HepG2 (cell line): ENCODE results near the gene KSR1. TPM values are rescaled to one million over a fixed set of nuclear protein-coding genes. Genes with fewer than 3 reads are reported as not detected.

Source experiments
- ATAC-seq: fragments of 200-7000 bp; cut with Tn5 transposase; 3 replicates; pipeline ENCODE4 v1.9.1; 2020; ENCODE audit warnings: mild to moderate bottlenecking, moderate library complexity
- BruUV-seq: library from RNA; stranded (reverse); fragments of 400-500 nt; replicated peaks from 2 replicates; lab custom pipeline; 2021; lab: Mats Ljungman, UMichigan
- CTCF ChIA-PET: fragments of 300-600 bp; formaldehyde crosslinking; extraction: SDS; loops from one replicate; lab custom pipeline; 2021; ENCODE audit warnings: low total read pairs, inconsistent platforms, low intra/inter-chr PET ratio; lab: Yijun Ruan, JAX
- POLR2A ChIA-PET: fragments of 350-600 bp; sonication (Branson Sonifier 250); formaldehyde crosslinking; loops from one replicate; lab custom pipeline; 2020; ENCODE audit warnings: antibody characterized with exemption, inconsistent platforms; lab: Yijun Ruan, JAX
- DNase-seq: peaks from one replicate; pipeline ENCODE4 v3.0.0-alpha.2; 2015; ENCODE audit warnings: low spot score
- FAIRE-seq: peaks from 3 replicates; lab custom pipeline; 2011; peaks lifted over from hg19 to GRCh38; lab: Jason Lieb, UNC
- H2AFZ ChIP-seq: one replicate; pipeline ENCODE4 v1.6.1; 2011; ENCODE audit warnings: low read length, inconsistent platforms
- H3K27ac ChIP-seq: fragments of 300-600 bp; 3 replicates; pipeline ENCODE4 v1.8.0; 2011; ENCODE audit warnings: mixed run types, mild to moderate bottlenecking, mixed read lengths, low read length, inconsistent platforms; ENCODE audit not compliant: insufficient read depth; ENCODE audit errors: extremely low read length
- H3K27me3 ChIP-seq, 2 experiments: fragments of 200-600 bp in 1 of 2; 2 replicates in 1 of 2; 3 replicates in 1 of 2; pipeline versions ENCODE4 v1.6.0 to v1.8.0; 2011; ENCODE audit warnings: low read length in 2 of 2, mild to moderate bottlenecking in 2 of 2, moderate library complexity in 2 of 2, inconsistent platforms in 1 of 2; ENCODE audit not compliant: insufficient read depth in 2 of 2, control insufficient read depth in 1 of 2
- H3K36me3 ChIP-seq, 2 experiments: fragments of 200-600 bp in 1 of 2; replicated peaks in 1 of 2; 2 replicates in 1 of 2; 3 replicates in 1 of 2; pipeline versions ENCODE4 v1.5.1 to v1.8.0; 2011; ENCODE audit warnings: low read length in 2 of 2, inconsistent platforms in 1 of 2; ENCODE audit not compliant: insufficient read depth in 2 of 2, control insufficient read depth in 1 of 2
- H3K4me1 ChIP-seq: 2 replicates; pipeline ENCODE4 v1.5.1; 2012; ENCODE audit warnings: low read length, inconsistent platforms; ENCODE audit not compliant: insufficient read depth
- H3K4me2 ChIP-seq: 2 replicates; pipeline ENCODE4 v1.6.0; 2011; ENCODE audit warnings: low read depth, low read length, inconsistent platforms
- H3K4me3 ChIP-seq, 3 experiments: fragments of 200-600 bp in 1 of 3; sonication (generic), shearing (Covaris generic) in 1 of 3; replicated peaks in 1 of 3; 2 replicates each; pipeline ENCODE4 v1.5.1; 2011 to 2016; ENCODE audit warnings: low read length in 3 of 3, inconsistent platforms in 2 of 3, low read depth in 2 of 3, mild to moderate bottlenecking in 2 of 3, control low read depth in 1 of 3, mixed read lengths in 1 of 3; ENCODE audit not compliant: insufficient read depth in 1 of 3
- H3K79me2 ChIP-seq: one replicate; pipeline ENCODE4 v1.6.1; 2011; ENCODE audit warnings: low read length, inconsistent platforms; ENCODE audit not compliant: insufficient read depth
- H3K9ac ChIP-seq: 2 replicates; pipeline ENCODE4 v1.6.0; 2011; ENCODE audit warnings: mild to moderate bottlenecking, low read depth, low read length, inconsistent platforms; ENCODE audit not compliant: insufficient read depth
- H3K9me3 ChIP-seq: 2 replicates; pipeline ENCODE4 v1.5.1; 2012; ENCODE audit warnings: mild to moderate bottlenecking, low read length
- H4K20me1 ChIP-seq: 2 replicates; pipeline ENCODE4 v1.6.0; 2011; ENCODE audit warnings: inconsistent platforms, mild to moderate bottlenecking, low read length, moderate library complexity; ENCODE audit not compliant: insufficient read depth
- GRHL1 ChIP-seq: sonication (generic); formaldehyde crosslinking; conservative IDR thresholded peaks from 2 replicates; pipeline ENCODE4 v1.8.0; 2022; ENCODE audit warnings: missing genetic modification reagents
- HMGXB4 ChIP-seq, 2 experiments: sonication (generic) in 1 of 2; formaldehyde crosslinking in 1 of 2; IDR thresholded peaks; 2 replicates each; pipeline versions ENCODE4 v1.4.0 to v1.6.1; 2018 to 2020; ENCODE audit warnings: missing genetic modification reagents in 2 of 2, borderline replicate concordance in 1 of 2, low read depth in 1 of 2, mild to moderate bottlenecking in 1 of 2, missing biosample characterization in 1 of 2
- HOXD1 ChIP-seq: sonication (generic); formaldehyde crosslinking; IDR thresholded peaks from 2 replicates; pipeline ENCODE4 v1.5.0; 2020; ENCODE audit warnings: missing genetic modification reagents
- KLF13 ChIP-seq: sonication (generic); formaldehyde crosslinking; IDR thresholded peaks from 2 replicates; pipeline ENCODE4 v1.4.0; 2020; ENCODE audit warnings: mild to moderate bottlenecking, missing genetic modification reagents
- MXD3 ChIP-seq: IDR thresholded peaks from 2 replicates; pipeline ENCODE4 v1.6.1; 2016; ENCODE audit warnings: mild to moderate bottlenecking, missing biosample characterization, missing genetic modification reagents
- MXD4 ChIP-seq: IDR thresholded peaks from 2 replicates; pipeline ENCODE4 v1.6.1; 2016; ENCODE audit warnings: mild to moderate bottlenecking, missing biosample characterization, missing genetic modification reagents
- ZKSCAN8 ChIP-seq: IDR thresholded peaks from 2 replicates; pipeline ENCODE4 v1.6.1; 2016; ENCODE audit warnings: borderline replicate concordance, missing genetic modification reagents, missing compliant biosample characterization
- ZNF253 ChIP-seq: sonication (generic); formaldehyde crosslinking; IDR thresholded peaks from 2 replicates; pipeline ENCODE4 v1.8.0; 2022; ENCODE audit warnings: mild to moderate bottlenecking, missing genetic modification reagents, borderline replicate concordance
- ZNF280D ChIP-seq: sonication (generic); formaldehyde crosslinking; IDR thresholded peaks from 2 replicates; pipeline ENCODE4 v1.5.1; 2020; ENCODE audit warnings: mild to moderate bottlenecking, missing genetic modification reagents
- ZNF572 ChIP-seq: sonication (generic); formaldehyde crosslinking; IDR thresholded peaks from 2 replicates; pipeline ENCODE4 v1.5.1; 2020; ENCODE audit warnings: mild to moderate bottlenecking, missing genetic modification reagents
- ZNF660 ChIP-seq: sonication (generic); formaldehyde crosslinking; IDR thresholded peaks from 2 replicates; pipeline ENCODE4 v1.5.1; 2020; ENCODE audit warnings: mild to moderate bottlenecking, low read depth, missing genetic modification reagents, borderline replicate concordance
- ZZZ3 ChIP-seq: sonication (generic); formaldehyde crosslinking; IDR thresholded peaks from 2 replicates; pipeline ENCODE4 v1.4.0; 2020; ENCODE audit warnings: missing genetic modification reagents, mild to moderate bottlenecking, borderline replicate concordance
- WGBS: methylation state at CpG from one replicate; pipeline ENCODE4 v1.1.6; 2017; ENCODE audit warnings: low lambda C conversion rate; 5-methylcytosine and 5-hydroxymethylcytosine counted together
- in situ Hi-C: cut with HindIII; loops from 2 replicates; pipeline ENCODE4 v1.10.0; 2017; ENCODE audit warnings: low pct_unique_long_range_greater_than_20kb; ENCODE audit not compliant: extremely low pct_ligation_motif_present
- intact Hi-C: fragments of 100-400 bp; cut with micrococcal nuclease; formaldehyde crosslinking; loops from one replicate; pipeline ENCODE4 v1.10.0; 2022; ENCODE audit not compliant: unreplicated experiment
- polyA plus RNA-seq, 8 experiments: library from polyadenylated mRNA; depleted of rRNA in 3 of 8; stranded (reverse) in 7 of 8; unstranded in 1 of 8; fragments of >200 nt; fragmentation: Illumina TruSeq in 4 of 8; extraction: Trizol in 4 of 8; gene quantifications; 2 replicates each; pipeline versions ENCODE4 v1.2.1 to v1.2.3, GENCODE V29; 2011 to 2016; ENCODE audit warnings: low read depth in 4 of 8, missing spikeins in 1 of 8, mixed read lengths in 1 of 8; ENCODE audit not compliant: insufficient read depth in 1 of 8
- total RNA-seq, 5 experiments: library from RNA; depleted of rRNA; stranded (reverse); fragments of >200 nt; fragmentation: Illumina TruSeq; extraction: Trizol; gene quantifications; 2 replicates each; pipeline ENCODE4 v1.2.3, GENCODE V29; 2016; ENCODE audit warnings: low read depth in 1 of 5

The KSR1 gene
- total and polyA plus RNA-seq, 2 of the 13 experiments (the other 11 are each of a cell fraction or from before 2014, with no cell fraction given): 10.1 to 16.6 TPM

- TF ChIP-seq GRHL1 (CRISPR knock-in tag) (no peak), KLF13 (CRISPR knock-in tag) (no peak), HOXD1 (CRISPR knock-in tag) (no peak), ZNF660 (CRISPR knock-in tag) (no peak)
Observed at GRCh38 chr17:27475070-27475673, 18.9 kb downstream of the KSR1 start (continued).

GRCh38 chr17:27475981-27476895 lies 20.0 kb downstream of the KSR1 start:
- Histone ChIP-seq H4K20me1 (peaks cover 7% of the 10 kb centered on the region), H3K36me3 (no peaks in the 10 kb centered on the region), H3K27ac (no peak overlapping the region), H3K9me3 (no peaks in the 10 kb centered on the region), H3K27me3 (no peaks in the 10 kb centered on the region), H3K9ac (no peak overlapping the region), H3K4me3 (no peak overlapping the region), H3K79me2 (peaks cover 57% of the 10 kb centered on the region), H3K4me1 (peaks cover 6% of the 10 kb centered on the region; the same call in 1 of the 2 replicates), H2AFZ (no peak overlapping the region), H3K4me2 (no peak overlapping the region)
- FAIRE-seq: no peak
- 83% methylated on average over 8 of the region's 14 CpGs for WGBS
- in situ Hi-C loops: loop anchor here (25.0 kb wide), 1 partner anchor 411 kb away; the partner anchor contains the start of gene LYRM9
- ChIA-PET POLR2A (no interaction called here), CTCF (no interaction called here)
- no TSS peak for BruUV-seq
- intact Hi-C loops: no loop called here
- no peak for DNase-seq
- ATAC-seq: no peak
- TF ChIP-seq MXD3 (CRISPR knock-in tag): no peak
- TF ChIP-seq ZNF253 (CRISPR knock-in tag): no peak
- TF ChIP-seq ZNF572: no peak
- TF ChIP-seq MXD4: no peak
- TF ChIP-seq ZNF280D: no peak
- no peak for TF ChIP-seq ZZZ3 (CRISPR knock-in tag)
- TF ChIP-seq HMGXB4 (CRISPR knock-in tag; IDR thresholded peaks at IDR 0.05; ENCODE audit: borderline replicate concordance in 1 of 2, low read depth in 1 of 2): no peak
- TF ChIP-seq ZKSCAN8 (CRISPR knock-in tag): no peak
